ENCODE measurements around the gene TMIGD1. TPM values are rescaled to one million over a fixed set of nuclear protein-coding genes. Genes with fewer than 3 reads are reported as not detected.

The TMIGD1 gene
- total and polyA plus RNA-seq, 10 of the 15 experiments (the other 5 are each of a cell fraction or from before 2014, with no cell fraction given): not detected

GRCh38 chr17:30381340-30381659 lies 47.4 kb upstream of the TMIGD1 start:
- Histone ChIP-seq H3K27ac (ENCODE audit: control insufficient read depth, insufficient read depth) (no peak overlapping the region), H3K4me3 (peak overlapping the region; percentile 82; the same call in 1 of the 2 replicates), H3K4me2 (ENCODE audit: control insufficient read depth, insufficient read depth) (peak overlapping the region; percentile 96), H2AFZ (ENCODE audit: control insufficient read depth, low read depth, low read length) (no peak overlapping the region), H3K79me2 (ENCODE audit: control insufficient read depth, insufficient read depth, low read length) (peaks cover 10% of the 10 kb centered on the region), H3K9ac (ENCODE audit: control insufficient read depth, insufficient read depth, low read length) (no peak overlapping the region), H3K9me3 (replicated peaks; ENCODE audit: control insufficient read depth, insufficient read depth, low read length) (no peaks in the 10 kb centered on the region), H3K4me1 (ENCODE audit: control insufficient read depth, insufficient read depth, low read length) (peaks cover 25% of the 10 kb centered on the region), H3K36me3 (ENCODE audit: control insufficient read depth in 2 of 2, insufficient read depth in 2 of 2, low read length in 1 of 2) (no peaks in the 10 kb centered on the region), H4K20me1 (ENCODE audit: control insufficient read depth, insufficient read depth) (no peaks in the 10 kb centered on the region), H3K27me3 (replicated peaks in 1 of 2; ENCODE audit: control insufficient read depth in 2 of 2, insufficient read depth in 2 of 2, low read length in 1 of 2) (no peaks in the 10 kb centered on the region)
- RAD21 ChIA-PET (ENCODE audit: unreplicated experiment): interaction anchor here (0.8 to 4.4 kb wide), 6 partner anchors 13 to 95 kb away, joined by 3 to 18 read pairs (median 4); no protein-coding TSS in a partner anchor
- in situ Hi-C loops (cut with MboI): no loop called here
- DNase-seq (ENCODE audit: low read depth, low spot score) (no peak), FAIRE-seq (no peak), ATAC-seq (no peak)
- CTCF ChIA-PET: interaction anchor here (1.2 to 4.1 kb wide), 6 partner anchors 18 to 276 kb away, joined by 4 to 22 read pairs (median 6); partner anchors contain the start of gene GOSR1
- intact Hi-C loops (cut with micrococcal nuclease; ENCODE audit: unreplicated experiment): no loop called here
- TF ChIP-seq ZBTB40 (IDR thresholded peaks at IDR 0.05; ENCODE audit: borderline replicate concordance) (no peak), JUNB (IDR thresholded peaks at IDR 0.05) (peak; percentile 19)
- POLR2A ChIA-PET: interaction anchor here (0.6 to 0.9 kb wide), 3 partner anchors 33 to 660 kb away, joined by 3 to 7 read pairs (median 3); no protein-coding TSS in a partner anchor
- no TSS peak for BruUV-seq (replicated peaks)
- SMC1A ChIA-PET (ENCODE audit: uncharacterized antibody, unreplicated experiment): interaction anchor here (0.8 to 2.3 kb wide), 6 partner anchors 18 to 95 kb away, joined by 4 to 13 read pairs (median 6); partner anchors contain the start of gene GOSR1
- WGBS (ENCODE audit: insufficient coverage, insufficient replicate concordance, low lambda C conversion rate, missing lambda C conversion rate): 52% methylated on average over 2 of the region's 2 CpGs

Measured in GM12878 (cell line).